Hepatocyte (in vitro differentiated cells): ENCODE results near the gene ABCE1.

Experiments
- EZH2 ChIP-seq: fragments of 200-600 bp; sonication (generic); IDR thresholded peaks from 2 replicates; pipeline ENCODE4 v1.6.1; 2016; ENCODE audit warnings: antibody characterized with exemption, mild to moderate bottlenecking, borderline replicate concordance
- EZH2phosphoT487 ChIP-seq: fragments of 200-600 bp; sonication (generic); IDR thresholded peaks from one replicate; pipeline ENCODE4 v1.6.1; 2018; ENCODE audit warnings: antibody characterized with exemption, mild to moderate bottlenecking, low read depth, moderate library complexity; ENCODE audit not compliant: unreplicated experiment, severe bottlenecking
- TF ChIP-seq, protein P1 (sequence below): fragments of 200-600 bp; sonication (generic); IDR thresholded peaks from 2 replicates; pipeline ENCODE4 v1.5.1; 2016; ENCODE audit warnings: antibody characterized with exemption, mild to moderate bottlenecking; ENCODE audit not compliant: poor library complexity

DNA sequence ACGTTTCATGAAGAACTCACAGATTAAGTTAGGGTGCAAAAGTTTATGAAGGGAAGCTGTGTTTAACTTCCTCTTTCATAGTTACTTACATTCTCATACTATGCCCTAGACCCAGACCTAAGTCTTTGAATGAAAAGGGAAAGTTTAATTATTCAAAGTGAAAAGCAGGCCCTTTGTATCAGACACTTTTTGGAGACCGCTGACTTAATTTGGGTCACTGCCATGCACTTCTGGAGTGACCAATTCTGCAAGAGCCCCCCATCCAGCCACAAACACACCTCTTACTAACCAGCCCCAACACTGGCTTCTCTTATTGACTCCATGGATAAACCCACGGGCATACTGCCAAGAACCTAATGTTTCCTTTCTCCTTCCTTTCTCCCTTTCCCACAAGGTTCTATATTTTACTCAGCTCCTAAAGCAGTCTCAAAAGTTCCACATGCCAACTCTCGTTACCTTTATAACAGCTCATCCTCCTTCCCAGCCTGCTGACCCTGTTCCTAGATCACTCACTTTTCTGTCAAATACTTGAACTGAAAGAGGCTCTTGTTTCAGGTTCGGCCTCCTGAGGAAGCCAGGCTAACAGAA, 34.5 kb downstream of the ABCE1 start:
- TF ChIP-seq, protein P1, sequence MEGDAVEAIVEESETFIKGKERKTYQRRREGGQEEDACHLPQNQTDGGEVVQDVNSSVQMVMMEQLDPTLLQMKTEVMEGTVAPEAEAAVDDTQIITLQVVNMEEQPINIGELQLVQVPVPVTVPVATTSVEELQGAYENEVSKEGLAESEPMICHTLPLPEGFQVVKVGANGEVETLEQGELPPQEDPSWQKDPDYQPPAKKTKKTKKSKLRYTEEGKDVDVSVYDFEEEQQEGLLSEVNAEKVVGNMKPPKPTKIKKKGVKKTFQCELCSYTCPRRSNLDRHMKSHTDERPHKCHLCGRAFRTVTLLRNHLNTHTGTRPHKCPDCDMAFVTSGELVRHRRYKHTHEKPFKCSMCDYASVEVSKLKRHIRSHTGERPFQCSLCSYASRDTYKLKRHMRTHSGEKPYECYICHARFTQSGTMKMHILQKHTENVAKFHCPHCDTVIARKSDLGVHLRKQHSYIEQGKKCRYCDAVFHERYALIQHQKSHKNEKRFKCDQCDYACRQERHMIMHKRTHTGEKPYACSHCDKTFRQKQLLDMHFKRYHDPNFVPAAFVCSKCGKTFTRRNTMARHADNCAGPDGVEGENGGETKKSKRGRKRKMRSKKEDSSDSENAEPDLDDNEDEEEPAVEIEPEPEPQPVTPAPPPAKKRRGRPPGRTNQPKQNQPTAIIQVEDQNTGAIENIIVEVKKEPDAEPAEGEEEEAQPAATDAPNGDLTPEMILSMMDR = no peak
- TF ChIP-seq EZH2phosphoT487 (no peak), EZH2 (no peak)
